ENCODE results near the gene BCAP29. TPM values are rescaled to one million over a fixed set of nuclear protein-coding genes. Genes with fewer than 3 reads are reported as not detected.

BCAP29 gene
- total and polyA plus RNA-seq, 2 of the 8 experiments (the other 6 are each of a cell fraction or from before 2014, with no cell fraction given) = 6.8 to 18.1 TPM

DNA sequence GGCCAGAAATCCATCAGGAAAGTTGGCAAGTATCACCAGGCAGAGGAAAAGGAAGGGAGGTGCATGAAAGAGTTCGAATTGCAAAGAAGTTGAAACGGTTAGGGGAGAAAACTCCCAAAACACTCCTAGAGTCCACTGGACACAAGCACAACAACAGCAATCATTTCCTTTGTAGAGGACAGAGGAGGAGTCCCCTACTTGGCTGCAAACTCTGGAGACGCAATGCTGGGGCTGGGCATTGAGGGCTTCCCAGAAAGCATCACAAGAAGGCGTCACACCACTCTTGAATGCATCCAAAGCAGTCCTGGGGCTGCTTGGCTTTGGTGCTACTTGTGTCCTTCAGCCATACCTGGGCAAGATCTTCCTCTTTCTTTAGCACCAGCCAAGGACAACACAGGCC, 62.5 kb downstream of the BCAP29 start:
- H3K4me1 ChIP-seq (replicated peaks in 1 of 4; ENCODE audit: control insufficient read depth in 3 of 4, insufficient read depth in 4 of 4, low read length in 3 of 4) = no peaks in the 10 kb centered on the region
- no peaks in the 10 kb centered on the region for H4K20me1 ChIP-seq (replicated peaks in 1 of 2; ENCODE audit: control insufficient read depth in 1 of 2, insufficient read depth in 2 of 2, low read length in 2 of 2)
- no peak overlapping the region for H2AK5ac ChIP-seq (ENCODE audit: low read depth, low read length)
- no peak overlapping the region for H2AFZ ChIP-seq (ENCODE audit: low read length)
- no peak overlapping the region for H4K5ac ChIP-seq (ENCODE audit: insufficient read length, low read depth, low read length)
- no peaks in the 10 kb centered on the region for H3K27me3 ChIP-seq (replicated peaks in 1 of 4; ENCODE audit: control insufficient read depth in 3 of 4, extremely low read depth in 1 of 4, insufficient read depth in 3 of 4, low read length in 3 of 4)
- H4K8ac ChIP-seq (ENCODE audit: extremely low read depth, insufficient read depth, low read length) = no peak overlapping the region
- H3K56ac ChIP-seq (replicated peaks; ENCODE audit: insufficient read length, low read depth, low read length) = no peak overlapping the region
- H3K9ac ChIP-seq (replicated peaks in 1 of 4; ENCODE audit: extremely low read depth in 1 of 4, low read depth in 3 of 4, low read length in 3 of 4) = no peak overlapping the region
- DNase-seq (ENCODE audit: low read depth in 1 of 2, low spot score in 2 of 2) (no peak), FAIRE-seq (no peak)
- H2BK12ac ChIP-seq (ENCODE audit: low read depth, low read length) = no peak overlapping the region
- H3K4me3 ChIP-seq (ENCODE audit: extremely low read depth in 1 of 4, insufficient read depth in 2 of 4, low read depth in 3 of 4, low read length in 4 of 4) = no peak overlapping the region
- no peak overlapping the region for H3K18ac ChIP-seq (ENCODE audit: extremely low read depth, low read length)
- no peak overlapping the region for H2BK120ac ChIP-seq (replicated peaks; ENCODE audit: low read depth, low read length)
- H3K4ac ChIP-seq (replicated peaks; ENCODE audit: insufficient read length, low read depth, low read length) = no peak overlapping the region
- ChIA-PET POLR2A (ENCODE audit: partially characterized antibody) (no interaction called here), CTCF (ENCODE audit: partially characterized antibody) (interaction anchor here (0.7 to 3.0 kb wide), 6 partner anchors 10 to 179 kb away, joined by 3 to 11 read pairs (median 4); no protein-coding TSS in a partner anchor)
- H3K79me1 ChIP-seq (ENCODE audit: low read depth, low read length) = no peaks in the 10 kb centered on the region
- H2BK5ac ChIP-seq (ENCODE audit: low read depth, low read length) = no peak overlapping the region
- whole genome bisulfite sequencing, 2 experiments (ENCODE audit: extremely low coverage in 1 of 2, insufficient coverage in 1 of 2, insufficient read length in 1 of 2, insufficient replicate concordance in 2 of 2, low coverage in 1 of 2, low lambda C conversion rate in 2 of 2, missing lambda C conversion rate in 1 of 2) = 92% methylated on average over 3 of the region's 4 CpGs; no CpG with 5 or more reads in 1 of the 2 experiments
- H3K4me2 ChIP-seq (ENCODE audit: insufficient read depth in 1 of 2, low read depth in 2 of 2, low read length in 2 of 2) = no peak overlapping the region
- no peaks in the 10 kb centered on the region for H3K36me3 ChIP-seq (ENCODE audit: control insufficient read depth in 2 of 4, insufficient read depth in 4 of 4, low read length in 3 of 4)
- no peak overlapping the region for H2BK20ac ChIP-seq (ENCODE audit: low read length)
- H4K91ac ChIP-seq (replicated peaks; ENCODE audit: insufficient read length, low read length) = no peak overlapping the region
- H2BK15ac ChIP-seq (ENCODE audit: low read length) = no peak overlapping the region
- H3K79me2 ChIP-seq (ENCODE audit: control insufficient read depth in 1 of 2, insufficient read depth in 2 of 2, low read length in 2 of 2) = no peaks in the 10 kb centered on the region
- no peaks in the 10 kb centered on the region; the same call in 1 of the 2 replicates for H3K23me2 ChIP-seq (ENCODE audit: low read depth, low read length)
- H3K14ac ChIP-seq (ENCODE audit: insufficient read length) = no peak overlapping the region
- H3K23ac ChIP-seq (ENCODE audit: insufficient read length) = no peak overlapping the region
- H3K9me3 ChIP-seq (ENCODE audit: insufficient read depth in 2 of 2, low read depth in 1 of 2, low read length in 1 of 2) = no peaks in the 10 kb centered on the region
- no peak overlapping the region for H3K27ac ChIP-seq (ENCODE audit: low read depth, low read length)
- no peak for TF ChIP-seq HDAC2 (IDR thresholded peaks at IDR 0.05; ENCODE audit: borderline replicate concordance in 1 of 2, low read depth in 2 of 2, low read length in 2 of 2)
- TF ChIP-seq POLR2AphosphoS5 (IDR thresholded peaks at IDR 0.05; ENCODE audit: low read depth, low read length) = no peak
- no peak for TF ChIP-seq SP2 (IDR thresholded peaks at IDR 0.05; ENCODE audit: low read length)
- no peak for TF ChIP-seq RNF2 (IDR thresholded peaks at IDR 0.05; ENCODE audit: borderline replicate concordance, low read depth, low read length, missing control alignments, poor library complexity, severe bottlenecking)
- no peak for TF ChIP-seq RBBP5 (IDR thresholded peaks at IDR 0.05; ENCODE audit: borderline replicate concordance, low read depth, low read length)
- TF ChIP-seq EGR1 (IDR thresholded peaks at IDR 0.05; ENCODE audit: borderline replicate concordance, low read depth, low read length) = no peak
- no peak for TF ChIP-seq GTF2F1 (IDR thresholded peaks at IDR 0.05; ENCODE audit: borderline replicate concordance, low read depth, low read length)
- TF ChIP-seq RFX5 (IDR thresholded peaks at IDR 0.05; ENCODE audit: borderline replicate concordance, low read depth, low read length) = no peak
- TF ChIP-seq, protein P1, sequence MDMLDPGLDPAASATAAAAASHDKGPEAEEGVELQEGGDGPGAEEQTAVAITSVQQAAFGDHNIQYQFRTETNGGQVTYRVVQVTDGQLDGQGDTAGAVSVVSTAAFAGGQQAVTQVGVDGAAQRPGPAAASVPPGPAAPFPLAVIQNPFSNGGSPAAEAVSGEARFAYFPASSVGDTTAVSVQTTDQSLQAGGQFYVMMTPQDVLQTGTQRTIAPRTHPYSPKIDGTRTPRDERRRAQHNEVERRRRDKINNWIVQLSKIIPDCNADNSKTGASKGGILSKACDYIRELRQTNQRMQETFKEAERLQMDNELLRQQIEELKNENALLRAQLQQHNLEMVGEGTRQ (IDR thresholded peaks at IDR 0.05; ENCODE audit: low read length) = no peak
- TF ChIP-seq, protein P2, sequence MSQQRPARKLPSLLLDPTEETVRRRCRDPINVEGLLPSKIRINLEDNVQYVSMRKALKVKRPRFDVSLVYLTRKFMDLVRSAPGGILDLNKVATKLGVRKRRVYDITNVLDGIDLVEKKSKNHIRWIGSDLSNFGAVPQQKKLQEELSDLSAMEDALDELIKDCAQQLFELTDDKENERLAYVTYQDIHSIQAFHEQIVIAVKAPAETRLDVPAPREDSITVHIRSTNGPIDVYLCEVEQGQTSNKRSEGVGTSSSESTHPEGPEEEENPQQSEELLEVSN (IDR thresholded peaks at IDR 0.05) = no peak
- no peak for TF ChIP-seq CREB1 (IDR thresholded peaks at IDR 0.05)
- TF ChIP-seq SUZ12 (IDR thresholded peaks at IDR 0.05; ENCODE audit: low read length) = no peak
- no peak for TF ChIP-seq ASH2L (IDR thresholded peaks at IDR 0.05; ENCODE audit: low read length)

All from H1 (cell line).